AG09319 (cell line): ENCODE measurements around the gene SKA1.

Source experiments
- DNase-seq: peaks from one replicate; pipeline ENCODE4 v3.0.0-alpha.2; 2010; ENCODE audit warnings: low read depth; ENCODE audit errors: extremely low read depth
- CTCF ChIP-seq: IDR thresholded peaks from 2 replicates; pipeline ENCODE4 v1.5.1; 2011; ENCODE audit warnings: low read depth, mild to moderate bottlenecking, inconsistent platforms, low read length, moderate library complexity

The SKA1 gene

GRCh38 chr18:50369672-50370071, 5.2 kb upstream of the SKA1 start:
- no peak for TF ChIP-seq CTCF
- DNase-seq: no peak

- no peak for TF ChIP-seq CTCF
Observed at GRCh38 chr18:50372743-50373142, 2.1 kb upstream of the SKA1 start.

GRCh38 chr18:50373561-50374219, 1.2 kb upstream of the SKA1 start:
- no peak for DNase-seq
- TF ChIP-seq CTCF: no peak

More at GRCh38 chr18:50372743-50373142, 2.1 kb upstream of the SKA1 start:
- DNase-seq: no peak

GRCh38 chr18:50374220-50374752, 560 bp upstream of the SKA1 start:
- no peak for DNase-seq
- no peak for TF ChIP-seq CTCF

GRCh38 chr18:50377061-50377798, 2.4 kb downstream of the SKA1 start:
- TF ChIP-seq CTCF: no peak

GRCh38 chr18:50388988-50389387, 14.1 kb downstream of the SKA1 start:
- no peak for DNase-seq
- TF ChIP-seq CTCF: no peak

More at GRCh38 chr18:50377061-50377798, 2.4 kb downstream of the SKA1 start:
- no peak for DNase-seq

- no peak for TF ChIP-seq CTCF
Observed at GRCh38 chr18:50393802-50394201, 19.0 kb downstream of the SKA1 start.

More at GRCh38 chr18:50393802-50394201, 19.0 kb downstream of the SKA1 start:
- DNase-seq: no peak
